ENCODE results near the gene PTPN14. TPM values are rescaled to one million over a fixed set of nuclear protein-coding genes. Genes with fewer than 3 reads are reported as not detected.

Gene PTPN14
- total RNA-seq, 4 donors from 2014 or later, result 4.5 to 9.7 (median 7.1) TPM

DNA sequence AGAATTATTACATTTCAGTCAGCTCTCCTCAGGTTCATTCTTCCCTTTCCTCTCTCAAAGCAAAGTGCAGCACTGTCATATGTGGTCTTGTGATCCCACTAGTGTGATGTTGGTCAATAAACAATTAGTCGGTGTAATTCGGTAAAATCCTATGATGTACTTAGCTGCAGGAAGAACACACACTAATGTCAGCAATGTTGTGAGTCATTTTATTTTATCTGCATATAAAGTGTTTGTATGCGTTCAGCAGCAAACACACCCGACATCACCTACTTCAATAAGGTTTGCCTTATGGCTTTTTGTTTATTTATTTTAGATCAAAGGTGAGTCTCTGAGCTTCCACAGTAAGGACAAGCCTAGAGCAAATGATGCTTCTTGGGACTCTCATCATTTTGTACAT, 47.8 kb downstream of the PTPN14 start:
- no peak for DNase-seq
- in situ Hi-C loops (cut with MboI; ENCODE audit: low pct_ligation_motif_present in 1 of 4, low pct_unique_long_range_greater_than_20kb in 1 of 4, low sequenced_read_pairs in 3 of 4), result no loop called here
- Histone ChIP-seq H3K36me3 (no peaks in the 10 kb centered on the region), H3K4me3 (no peak overlapping the region), H3K4me1 (peaks cover 0 to 11% (median 9%) of the 10 kb centered on the region in 4 donors), H3K27me3 (no peaks in the 10 kb centered on the region), H3K27ac (no peak overlapping the region), H3K9me3 (no peaks in the 10 kb centered on the region)
- TF ChIP-seq POLR2AphosphoS5 (IDR thresholded peaks at IDR 0.05), result no peak
- WGBS, 2 donors (ENCODE audit: low coverage in 1 of 2), result 36 to 45% methylated on average over 4 of the region's 4 CpGs
- intact Hi-C loops (cut with DNase I; ENCODE audit: low total_unique reads), result no loop called here

GRCh38 chr1:214500340-214501055, 50.9 kb downstream of the PTPN14 start:
- TF ChIP-seq EP300 (IDR thresholded peaks at IDR 0.05; ENCODE audit: low read depth), result no peak
- no peak for TF ChIP-seq CTCF (IDR thresholded peaks at IDR 0.05)
- no peak for TF ChIP-seq POLR2A (IDR thresholded peaks at IDR 0.05)
- TF ChIP-seq POLR2AphosphoS5 (IDR thresholded peaks at IDR 0.05), result no peak
- in situ Hi-C loops (cut with MboI; ENCODE audit: low pct_ligation_motif_present in 1 of 4, low pct_unique_long_range_greater_than_20kb in 1 of 4, low sequenced_read_pairs in 3 of 4), result no loop called here

DNA sequence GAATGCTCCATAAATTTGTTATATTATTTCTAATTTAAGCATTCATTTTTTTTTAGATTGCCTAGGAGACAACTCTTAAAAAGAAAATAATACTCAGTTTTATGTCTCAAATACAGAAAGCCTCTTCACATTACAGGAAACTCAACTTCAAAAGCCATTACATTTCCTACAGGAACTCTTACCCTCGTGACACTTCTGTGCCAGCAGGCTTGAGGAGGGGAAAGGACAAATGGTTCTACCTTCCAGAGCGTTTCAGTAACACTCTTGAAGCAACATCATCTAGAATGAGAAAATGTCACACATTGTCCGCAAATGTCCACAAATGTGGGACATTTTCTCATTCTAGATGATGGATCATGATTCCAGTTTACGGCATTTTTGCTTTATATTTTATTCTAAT, 51.7 kb downstream of the PTPN14 start:
- in situ Hi-C loops (cut with MboI; ENCODE audit: low pct_ligation_motif_present in 1 of 4, low pct_unique_long_range_greater_than_20kb in 1 of 4, low sequenced_read_pairs in 3 of 4), result no loop called here
- DNase-seq, result no peak
- intact Hi-C loops (cut with DNase I; ENCODE audit: low total_unique reads), result no loop called here
- TF ChIP-seq POLR2AphosphoS5 (IDR thresholded peaks at IDR 0.05) (no peak), EP300 (IDR thresholded peaks at IDR 0.05; ENCODE audit: low read depth) (no peak), POLR2A (IDR thresholded peaks at IDR 0.05) (no peak), CTCF (IDR thresholded peaks at IDR 0.05) (no peak)
- Histone ChIP-seq H3K36me3 (no peaks in the 10 kb centered on the region), H3K27ac (no peak overlapping the region), H3K4me1 (peaks cover 0 to 8% (median 1%) of the 10 kb centered on the region in 4 donors), H3K27me3 (no peaks in the 10 kb centered on the region), H3K4me3 (no peak overlapping the region), H3K9me3 (no peaks in the 10 kb centered on the region)
- 62 to 88% methylated on average over 4 of the region's 4 CpGs for WGBS, 2 donors (ENCODE audit: low coverage in 1 of 2)

More at GRCh38 chr1:214500340-214501055, 50.9 kb downstream of the PTPN14 start:
- peaks cover 0 to 8% (median 1%) of the 10 kb centered on the region in 4 donors for H3K4me1 ChIP-seq
- 83 to 85% methylated on average over 3 to 4 of the region's 4 CpGs for WGBS, 2 donors (ENCODE audit: low coverage in 1 of 2)
- intact Hi-C loops (cut with DNase I; ENCODE audit: low total_unique reads), result no loop called here
- H3K27me3 ChIP-seq, result no peaks in the 10 kb centered on the region
- H3K36me3 ChIP-seq, result no peaks in the 10 kb centered on the region
- H3K4me3 ChIP-seq, result no peak overlapping the region
- no peaks in the 10 kb centered on the region for H3K9me3 ChIP-seq
- DNase-seq, result no peak
- H3K27ac ChIP-seq, result peak overlapping the region in 1 of 4 donors; percentile 16

DNA sequence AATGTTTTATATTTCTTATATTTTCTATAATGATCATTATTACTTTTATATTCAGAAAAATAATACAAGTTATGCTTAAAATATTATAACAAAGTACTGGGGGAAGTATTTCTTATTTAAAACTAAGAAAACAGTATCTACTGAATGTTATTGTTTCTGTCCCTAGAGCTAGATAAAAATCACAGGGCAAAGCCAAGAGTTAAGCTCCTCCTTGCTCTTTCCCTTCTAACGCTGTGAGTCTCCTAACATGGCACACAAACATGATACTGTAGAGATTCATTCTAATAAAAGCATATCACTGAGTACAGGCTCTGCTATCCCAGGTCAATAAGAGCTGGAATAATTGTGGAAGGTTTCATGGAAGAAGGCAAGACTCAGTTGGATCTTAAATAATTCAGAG, 53.4 kb downstream of the PTPN14 start:
- no peak for TF ChIP-seq CTCF (IDR thresholded peaks at IDR 0.05)
- TF ChIP-seq EP300 (IDR thresholded peaks at IDR 0.05; ENCODE audit: low read depth), result no peak
- TF ChIP-seq POLR2A (IDR thresholded peaks at IDR 0.05), result no peak
- TF ChIP-seq POLR2AphosphoS5 (IDR thresholded peaks at IDR 0.05), result no peak
- Histone ChIP-seq H3K4me3 (no peak overlapping the region), H3K27ac (no peak overlapping the region), H3K36me3 (no peaks in the 10 kb centered on the region), H3K9me3 (no peaks in the 10 kb centered on the region), H3K4me1 (peaks cover 0 to 8% (median 0%) of the 10 kb centered on the region in 4 donors), H3K27me3 (no peaks in the 10 kb centered on the region)
- WGBS, 2 donors (ENCODE audit: low coverage in 1 of 2), result 50 to 54% methylated on average over 1 of the region's 1 CpG
- intact Hi-C loops (cut with DNase I; ENCODE audit: low total_unique reads) (no loop called here), in situ Hi-C loops (cut with MboI; ENCODE audit: low pct_ligation_motif_present in 1 of 4, low pct_unique_long_range_greater_than_20kb in 1 of 4, low sequenced_read_pairs in 3 of 4) (no loop called here)
- DNase-seq, result no peak

All from transverse colon (tissue), 4 donors.